ENCODE results near the gene BABAM2.

Gene BABAM2

GRCh38 chr2:28350196-28350595, 459.7 kb downstream of the BABAM2 start:
- in situ Hi-C loops (cut with MboI; ENCODE audit: low sequenced_read_pairs), result no loop called here

- in situ Hi-C loops (cut with MboI; ENCODE audit: low sequenced_read_pairs), result no loop called here
These were observed 460.3 kb downstream of the BABAM2 start for GRCh38 chr2:28350791-28351285.

GRCh38 chr2:28351621-28352020, 461.1 kb downstream of the BABAM2 start:
- in situ Hi-C loops (cut with MboI; ENCODE audit: low sequenced_read_pairs), result no loop called here

- in situ Hi-C loops (cut with MboI; ENCODE audit: low sequenced_read_pairs), result no loop called here
These were observed 461.6 kb downstream of the BABAM2 start for GRCh38 chr2:28352104-28352503.

GRCh38 chr2:28352610-28353195, 462.2 kb downstream of the BABAM2 start:
- in situ Hi-C loops (cut with MboI; ENCODE audit: low sequenced_read_pairs), result no loop called here

- in situ Hi-C loops (cut with MboI; ENCODE audit: low sequenced_read_pairs), result no loop called here
These were observed 464.5 kb downstream of the BABAM2 start for GRCh38 chr2:28354920-28355520.

GRCh38 chr2:28355521-28356094, 465.1 kb downstream of the BABAM2 start:
- in situ Hi-C loops (cut with MboI; ENCODE audit: low sequenced_read_pairs), result no loop called here

- in situ Hi-C loops (cut with MboI; ENCODE audit: low sequenced_read_pairs), result no loop called here
These were observed 465.8 kb downstream of the BABAM2 start for GRCh38 chr2:28356095-28356911.

GRCh38 chr2:28357055-28357454, 466.5 kb downstream of the BABAM2 start:
- in situ Hi-C loops (cut with MboI; ENCODE audit: low sequenced_read_pairs), result no loop called here

- in situ Hi-C loops (cut with MboI; ENCODE audit: low sequenced_read_pairs), result no loop called here
These were observed 467.6 kb downstream of the BABAM2 start for GRCh38 chr2:28357948-28358667.

- in situ Hi-C loops (cut with MboI; ENCODE audit: low sequenced_read_pairs), result no loop called here
These were observed 468.2 kb downstream of the BABAM2 start for GRCh38 chr2:28358668-28359201.

- in situ Hi-C loops (cut with MboI; ENCODE audit: low sequenced_read_pairs), result no loop called here
These were observed 468.9 kb downstream of the BABAM2 start for GRCh38 chr2:28359222-28360057.

- in situ Hi-C loops (cut with MboI; ENCODE audit: low sequenced_read_pairs), result no loop called here
These were observed 469.7 kb downstream of the BABAM2 start for GRCh38 chr2:28360058-28360717.

GRCh38 chr2:28360718-28361293, 470.3 kb downstream of the BABAM2 start:
- in situ Hi-C loops (cut with MboI; ENCODE audit: low sequenced_read_pairs), result no loop called here

- in situ Hi-C loops (cut with MboI; ENCODE audit: low sequenced_read_pairs), result no loop called here
These were observed 471.6 kb downstream of the BABAM2 start for GRCh38 chr2:28361991-28362710.

GRCh38 chr2:28362991-28363521, 472.5 kb downstream of the BABAM2 start:
- in situ Hi-C loops (cut with MboI; ENCODE audit: low sequenced_read_pairs), result no loop called here

- in situ Hi-C loops (cut with MboI; ENCODE audit: low sequenced_read_pairs), result no loop called here
These were observed 473.3 kb downstream of the BABAM2 start for GRCh38 chr2:28363686-28364280.

GRCh38 chr2:28364610-28365009, 474.1 kb downstream of the BABAM2 start:
- in situ Hi-C loops (cut with MboI; ENCODE audit: low sequenced_read_pairs), result no loop called here

All from HL-60/S4 (cell line).